HEK293 (cell line): ENCODE results near the gene SYT5.

ENCODE experiments used
- CTCF ChIA-PET: fragments of 350-600 bp; formaldehyde crosslinking; extraction: SDS; loops from one replicate; lab custom pipeline; 2021; ENCODE audit warnings: antibody characterized with exemption; lab: Yijun Ruan, JAX
- POLR2A ChIA-PET: fragments of 300-600 bp; formaldehyde crosslinking; extraction: SDS; loops from one replicate; lab custom pipeline; 2020; ENCODE audit warnings: antibody characterized with exemption, inconsistent platforms; lab: Yijun Ruan, JAX
- H3K27ac ChIP-seq: fragments of 200-500 bp; sonication (Bioruptor generic); 2 replicates; pipeline ENCODE4 v1.5.1; 2014; ENCODE audit warnings: low read depth, low read length, control low read depth, inconsistent platforms; ENCODE audit errors: extremely low read depth
- H3K36me3 ChIP-seq, 2 experiments: fragments of 200-500 bp in 1 of 2; sonication (Bioruptor generic) in 1 of 2; 1 replicate in 1 of 2; 2 replicates in 1 of 2; pipeline ENCODE4 v1.5.1; 2014 to 2017; ENCODE audit warnings: inconsistent platforms in 2 of 2, low read length in 2 of 2; ENCODE audit not compliant: control insufficient read depth in 2 of 2, insufficient read depth in 1 of 2
- H3K4me1 ChIP-seq: fragments of 200-500 bp; sonication (Bioruptor generic); 2 replicates; pipeline ENCODE4 v1.5.1; 2014; ENCODE audit warnings: mild to moderate bottlenecking, low read length, inconsistent platforms; ENCODE audit not compliant: control insufficient read depth, insufficient read depth
- H3K4me3 ChIP-seq: 2 replicates; pipeline ENCODE4 v1.5.1; 2011; ENCODE audit warnings: low read depth, mild to moderate bottlenecking, control low read depth, low read length, moderate library complexity
- H3K9me3 ChIP-seq: fragments of 200-500 bp; sonication (Bioruptor generic); 2 replicates; pipeline ENCODE4 v1.5.1; 2014; ENCODE audit warnings: low read depth, low read length, inconsistent platforms; ENCODE audit not compliant: control insufficient read depth, insufficient read depth
- GFI1B ChIP-seq: fragments of 450-650 bp; formaldehyde crosslinking; IDR thresholded peaks from 2 replicates; pipeline ENCODE4 v1.5.1; 2016; ENCODE audit warnings: missing biosample characterization, missing genetic modification characterization
- MEIS1 ChIP-seq: sonication (generic); formaldehyde crosslinking; IDR thresholded peaks from 2 replicates; pipeline ENCODE4 v1.8.1; 2022; ENCODE audit warnings: missing genetic modification reagents, mild to moderate bottlenecking, borderline replicate concordance
- SETDB1 ChIP-seq: IDR thresholded peaks from one replicate; pipeline ENCODE4 v1.6.1; 2017; ENCODE audit warnings: mild to moderate bottlenecking, low read length, moderate library complexity, mixed read lengths; ENCODE audit not compliant: insufficient read length
- ZBTB21 ChIP-seq: fragments of 450-650 bp; formaldehyde crosslinking; IDR thresholded peaks from 2 replicates; pipeline ENCODE4 v1.5.1; 2017; ENCODE audit warnings: missing biosample characterization, missing genetic modification characterization
- ZBTB26 ChIP-seq: fragments of 450-650 bp; formaldehyde crosslinking; optimal IDR thresholded peaks from 2 replicates; pipeline ENCODE3; 2016; ENCODE audit warnings: missing biosample characterization, mild to moderate bottlenecking, missing genetic modification characterization
- ZNF121 ChIP-seq: fragments of 450-650 bp; formaldehyde crosslinking; IDR thresholded peaks from 2 replicates; pipeline ENCODE4 v1.5.1; 2016; ENCODE audit warnings: missing biosample characterization, missing genetic modification characterization
- ZNF146 ChIP-seq: fragments of 450-650 bp; formaldehyde crosslinking; IDR thresholded peaks from 2 replicates; pipeline ENCODE4 v1.5.1; 2016; ENCODE audit warnings: missing biosample characterization, missing genetic modification characterization
- ZNF292 ChIP-seq: fragments of 450-650 bp; formaldehyde crosslinking; IDR thresholded peaks from 2 replicates; pipeline ENCODE4 v1.5.1; 2016; ENCODE audit warnings: low read depth, missing biosample characterization, missing genetic modification characterization, borderline replicate concordance
- ZNF302 ChIP-seq: fragments of 450-650 bp; formaldehyde crosslinking; IDR thresholded peaks from 2 replicates; pipeline ENCODE4 v1.5.1; 2016; ENCODE audit warnings: missing biosample characterization, missing genetic modification characterization, low read depth
- ZNF394 ChIP-seq: fragments of 450-650 bp; formaldehyde crosslinking; IDR thresholded peaks from 2 replicates; pipeline ENCODE4 v1.5.1; 2016; ENCODE audit warnings: missing biosample characterization, missing genetic modification characterization, mild to moderate bottlenecking, moderate library complexity, borderline replicate concordance
- ZNF707 ChIP-seq: fragments of 450-650 bp; formaldehyde crosslinking; IDR thresholded peaks from 2 replicates; pipeline ENCODE4 v1.5.1; 2016; ENCODE audit warnings: missing biosample characterization, missing genetic modification characterization
- ZXDB ChIP-seq: fragments of 450-650 bp; formaldehyde crosslinking; IDR thresholded peaks from 2 replicates; pipeline ENCODE4 v1.5.1; 2016; ENCODE audit warnings: missing biosample characterization, missing genetic modification characterization
- TF ChIP-seq, protein P1 (sequence below): fragments of 450-650 bp; IDR thresholded peaks from 2 replicates; pipeline ENCODE4 v1.5.1; 2018; ENCODE audit warnings: missing biosample characterization, mild to moderate bottlenecking, missing genetic modification characterization
- TF ChIP-seq, protein P2 (sequence below): fragments of 450-650 bp; formaldehyde crosslinking; IDR thresholded peaks from 2 replicates; pipeline ENCODE4 v1.5.1; 2017; ENCODE audit warnings: missing biosample characterization, missing genetic modification characterization
- TF ChIP-seq, protein P3 (sequence below): fragments of 450-650 bp; formaldehyde crosslinking; IDR thresholded peaks from 2 replicates; pipeline ENCODE4 v1.5.1; 2016; ENCODE audit warnings: missing biosample characterization, missing genetic modification characterization

Gene SYT5

DNA sequence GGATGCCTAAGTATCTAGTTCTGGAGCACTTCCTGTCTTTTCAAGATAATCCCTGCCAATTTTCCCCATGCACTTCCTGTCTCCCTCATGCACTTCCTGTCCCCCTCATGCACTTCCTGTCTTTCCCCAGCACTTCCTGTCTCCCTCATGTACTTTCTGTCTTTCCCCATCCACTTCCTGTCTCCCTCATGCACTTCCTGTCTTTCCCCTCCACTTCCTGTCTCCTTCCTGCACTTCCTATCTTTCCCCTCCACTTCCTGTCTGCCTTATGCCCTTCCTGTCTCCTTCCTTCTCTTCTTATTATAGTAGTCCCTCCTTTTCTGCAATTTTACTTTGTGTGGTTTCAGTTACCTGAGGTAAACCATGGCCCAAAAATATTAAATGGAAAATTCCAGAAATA is 28.1 kb downstream of the SYT5 start (continued):
- TF ChIP-seq SETDB1: peak; percentile 59
- TF ChIP-seq, protein P1, sequence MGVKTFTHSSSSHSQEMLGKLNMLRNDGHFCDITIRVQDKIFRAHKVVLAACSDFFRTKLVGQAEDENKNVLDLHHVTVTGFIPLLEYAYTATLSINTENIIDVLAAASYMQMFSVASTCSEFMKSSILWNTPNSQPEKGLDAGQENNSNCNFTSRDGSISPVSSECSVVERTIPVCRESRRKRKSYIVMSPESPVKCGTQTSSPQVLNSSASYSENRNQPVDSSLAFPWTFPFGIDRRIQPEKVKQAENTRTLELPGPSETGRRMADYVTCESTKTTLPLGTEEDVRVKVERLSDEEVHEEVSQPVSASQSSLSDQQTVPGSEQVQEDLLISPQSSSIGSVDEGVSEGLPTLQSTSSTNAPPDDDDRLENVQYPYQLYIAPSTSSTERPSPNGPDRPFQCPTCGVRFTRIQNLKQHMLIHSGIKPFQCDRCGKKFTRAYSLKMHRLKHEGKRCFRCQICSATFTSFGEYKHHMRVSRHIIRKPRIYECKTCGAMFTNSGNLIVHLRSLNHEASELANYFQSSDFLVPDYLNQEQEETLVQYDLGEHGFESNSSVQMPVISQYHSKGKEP (tag by site-specific recombination): peak; percentile 99
- no peak for TF ChIP-seq ZNF302 (tag by site-specific recombination)
- peak; percentile 62; the same call in 1 of the 2 replicates for TF ChIP-seq ZBTB21 (tag by site-specific recombination)
- TF ChIP-seq, protein P2, sequence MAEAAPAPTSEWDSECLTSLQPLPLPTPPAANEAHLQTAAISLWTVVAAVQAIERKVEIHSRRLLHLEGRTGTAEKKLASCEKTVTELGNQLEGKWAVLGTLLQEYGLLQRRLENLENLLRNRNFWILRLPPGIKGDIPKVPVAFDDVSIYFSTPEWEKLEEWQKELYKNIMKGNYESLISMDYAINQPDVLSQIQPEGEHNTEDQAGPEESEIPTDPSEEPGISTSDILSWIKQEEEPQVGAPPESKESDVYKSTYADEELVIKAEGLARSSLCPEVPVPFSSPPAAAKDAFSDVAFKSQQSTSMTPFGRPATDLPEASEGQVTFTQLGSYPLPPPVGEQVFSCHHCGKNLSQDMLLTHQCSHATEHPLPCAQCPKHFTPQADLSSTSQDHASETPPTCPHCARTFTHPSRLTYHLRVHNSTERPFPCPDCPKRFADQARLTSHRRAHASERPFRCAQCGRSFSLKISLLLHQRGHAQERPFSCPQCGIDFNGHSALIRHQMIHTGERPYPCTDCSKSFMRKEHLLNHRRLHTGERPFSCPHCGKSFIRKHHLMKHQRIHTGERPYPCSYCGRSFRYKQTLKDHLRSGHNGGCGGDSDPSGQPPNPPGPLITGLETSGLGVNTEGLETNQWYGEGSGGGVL (tag by site-specific recombination): peak; percentile 75
- 0 out of 2 replicates have a peak, but pooled peaks have one; percentile 50 for TF ChIP-seq ZXDB (tag by site-specific recombination)
- TF ChIP-seq, protein P3, sequence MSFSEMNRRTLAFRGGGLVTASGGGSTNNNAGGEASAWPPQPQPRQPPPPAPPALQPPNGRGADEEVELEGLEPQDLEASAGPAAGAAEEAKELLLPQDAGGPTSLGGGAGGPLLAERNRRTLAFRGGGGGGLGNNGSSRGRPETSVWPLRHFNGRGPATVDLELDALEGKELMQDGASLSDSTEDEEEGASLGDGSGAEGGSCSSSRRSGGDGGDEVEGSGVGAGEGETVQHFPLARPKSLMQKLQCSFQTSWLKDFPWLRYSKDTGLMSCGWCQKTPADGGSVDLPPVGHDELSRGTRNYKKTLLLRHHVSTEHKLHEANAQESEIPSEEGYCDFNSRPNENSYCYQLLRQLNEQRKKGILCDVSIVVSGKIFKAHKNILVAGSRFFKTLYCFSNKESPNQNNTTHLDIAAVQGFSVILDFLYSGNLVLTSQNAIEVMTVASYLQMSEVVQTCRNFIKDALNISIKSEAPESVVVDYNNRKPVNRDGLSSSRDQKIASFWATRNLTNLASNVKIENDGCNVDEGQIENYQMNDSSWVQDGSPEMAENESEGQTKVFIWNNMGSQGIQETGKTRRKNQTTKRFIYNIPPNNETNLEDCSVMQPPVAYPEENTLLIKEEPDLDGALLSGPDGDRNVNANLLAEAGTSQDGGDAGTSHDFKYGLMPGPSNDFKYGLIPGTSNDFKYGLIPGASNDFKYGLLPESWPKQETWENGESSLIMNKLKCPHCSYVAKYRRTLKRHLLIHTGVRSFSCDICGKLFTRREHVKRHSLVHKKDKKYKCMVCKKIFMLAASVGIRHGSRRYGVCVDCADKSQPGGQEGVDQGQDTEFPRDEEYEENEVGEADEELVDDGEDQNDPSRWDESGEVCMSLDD (tag by site-specific recombination): peak; percentile 64; the same call in 1 of the 2 replicates

- ChIA-PET CTCF (interaction anchor here (4.6 kb wide), 1 partner anchor 11 kb away, joined by 52 read pairs; no protein-coding TSS in a partner anchor), POLR2A (interaction anchor here (0.5 kb wide), 2 partner anchors 17 to 328 kb away, joined by 3 to 4 read pairs; no protein-coding TSS in a partner anchor)
- Histone ChIP-seq H3K9me3 (no peaks in the 10 kb centered on the region), H3K27ac (no peak within 1 kb of the TSS), H3K4me3 (no peak within 1 kb of the TSS), H3K4me1 (no peaks in the 10 kb centered on the region), H3K36me3 (no peaks in the 10 kb centered on the region)
- TF ChIP-seq ZNF292 (tag by site-specific recombination): no peak
- TF ChIP-seq ZNF707 (tag by site-specific recombination): no peak
- no peak for TF ChIP-seq ZNF394 (tag by site-specific recombination)
- TF ChIP-seq ZNF146 (tag by site-specific recombination): no peak
- TF ChIP-seq ZBTB26 (tag by site-specific recombination): no peak
- TF ChIP-seq ZNF121 (tag by site-specific recombination): no peak
- no peak for TF ChIP-seq GFI1B (tag by site-specific recombination)
- TF ChIP-seq MEIS1 (CRISPR knock-in tag): no peak
Measured at GRCh38 chr19:55149078-55150003, 30.7 kb downstream of the SYT5 start, which contains the start of gene TNNT1. Gene TNNT1, minus strand, starts transcription at chr19:55149206. Its CDS starts 2,049 bp downstream, at chr19:55147157.
